OCI-LY3 (cell line): ENCODE results near the gene TLN1.

ENCODE experiments used
- H2AFZ ChIP-seq: fragments of 200-600, 300-600 bp; shearing (Covaris generic); 2 replicates; pipeline ENCODE4 v1.6.0; 2014; ENCODE audit warnings: antibody characterized with exemption, low read depth, low read length
- H3K27ac ChIP-seq: fragments of 200-600, 300-600 bp; sonication (generic); 2 replicates; pipeline ENCODE4 v1.5.1; 2014; ENCODE audit warnings: mild to moderate bottlenecking, low read length, moderate library complexity, mixed read lengths
- H3K27me3 ChIP-seq: fragments of 200-600, 300-600 bp; sonication (generic); 2 replicates; pipeline ENCODE4 v1.6.1; 2014; ENCODE audit warnings: low read depth, low read length, mixed read lengths
- H3K36me3 ChIP-seq: fragments of 200-600, 300-600 bp; sonication (generic); replicated peaks from 2 replicates; pipeline ENCODE3; 2014; ENCODE audit warnings: low read depth, low read length, mixed read lengths
- H3K4me1 ChIP-seq: fragments of 300-600, 200-600 bp; sonication (generic); 2 replicates; pipeline ENCODE4 v1.6.1; 2014; ENCODE audit warnings: low read length, mixed read lengths
- H3K4me2 ChIP-seq: fragments of 200-600, 300-600 bp; sonication (generic); 2 replicates; pipeline ENCODE4 v1.6.1; 2014; ENCODE audit warnings: low read length, mixed read lengths
- H3K4me3 ChIP-seq: fragments of 300-600, 200-600 bp; sonication (generic); 2 replicates; pipeline ENCODE4 v1.5.1; 2014; ENCODE audit warnings: antibody characterized with exemption, mild to moderate bottlenecking, low read length, moderate library complexity
- H3K79me2 ChIP-seq: fragments of 300-600, 200-600 bp; shearing (Covaris generic); 2 replicates; pipeline ENCODE4 v1.6.1; 2014; ENCODE audit warnings: mild to moderate bottlenecking, low read length, mixed read lengths
- H3K9ac ChIP-seq: fragments of 300-600, 200-600 bp; shearing (Covaris generic); 2 replicates; pipeline ENCODE4 v1.6.0; 2014; ENCODE audit warnings: mild to moderate bottlenecking, low read length, moderate library complexity
- H3K9me3 ChIP-seq: fragments of 200-600, 300-600 bp; shearing (Covaris generic); 2 replicates; pipeline ENCODE4 v1.6.1; 2014; ENCODE audit warnings: low read length, mixed read lengths; ENCODE audit not compliant: insufficient read depth
- H4K20me1 ChIP-seq: fragments of 200-600, 300-600 bp; sonication (generic); 2 replicates; pipeline ENCODE4 v1.6.1; 2016; ENCODE audit warnings: low read length, mixed read lengths; ENCODE audit not compliant: insufficient read depth
- EZH2phosphoT487 ChIP-seq: fragments of 200-600 bp; shearing (Covaris generic); IDR thresholded peaks from 2 replicates; pipeline ENCODE4 v1.6.1; 2018; ENCODE audit warnings: antibody characterized with exemption, mixed run types, low read depth
- TF ChIP-seq, protein P1 (sequence below): fragments of 200-600, 300-600 bp; sonication (generic); IDR thresholded peaks from 2 replicates; pipeline ENCODE4 v1.5.1; 2014; ENCODE audit warnings: antibody characterized with exemption, low read length, low read depth

TLN1 gene

DNA sequence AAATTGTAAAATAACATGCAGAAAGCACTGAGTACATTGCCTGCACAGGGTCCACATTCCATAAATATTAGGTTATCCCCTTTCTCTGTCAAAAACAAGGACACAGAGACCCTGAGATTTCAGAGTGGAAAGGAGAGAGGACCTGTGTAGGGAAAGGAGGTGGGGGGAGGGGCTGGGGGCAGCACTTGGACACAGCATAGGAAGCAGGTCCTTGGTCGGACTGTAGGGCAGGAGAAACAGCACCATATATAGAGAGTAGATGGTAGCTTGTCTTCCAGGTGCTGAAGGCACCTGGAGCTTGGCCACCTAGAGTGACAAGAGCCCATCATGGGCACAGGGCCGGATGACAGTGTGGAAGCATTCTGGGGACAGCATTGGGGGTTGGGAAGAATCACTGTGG is 44.7 kb downstream of the TLN1 start:
- Histone ChIP-seq H3K36me3 (no peaks in the 10 kb centered on the region), H4K20me1 (no peaks in the 10 kb centered on the region), H3K9me3 (no peaks in the 10 kb centered on the region), H3K4me3 (no peak overlapping the region), H3K27ac (no peak overlapping the region), H3K27me3 (no peaks in the 10 kb centered on the region), H2AFZ (no peak overlapping the region), H3K4me2 (no peak overlapping the region), H3K9ac (no peak overlapping the region), H3K4me1 (peaks cover 8% of the 10 kb centered on the region; the same call in 1 of the 2 replicates), H3K79me2 (no peaks in the 10 kb centered on the region)
- TF ChIP-seq, protein P1, sequence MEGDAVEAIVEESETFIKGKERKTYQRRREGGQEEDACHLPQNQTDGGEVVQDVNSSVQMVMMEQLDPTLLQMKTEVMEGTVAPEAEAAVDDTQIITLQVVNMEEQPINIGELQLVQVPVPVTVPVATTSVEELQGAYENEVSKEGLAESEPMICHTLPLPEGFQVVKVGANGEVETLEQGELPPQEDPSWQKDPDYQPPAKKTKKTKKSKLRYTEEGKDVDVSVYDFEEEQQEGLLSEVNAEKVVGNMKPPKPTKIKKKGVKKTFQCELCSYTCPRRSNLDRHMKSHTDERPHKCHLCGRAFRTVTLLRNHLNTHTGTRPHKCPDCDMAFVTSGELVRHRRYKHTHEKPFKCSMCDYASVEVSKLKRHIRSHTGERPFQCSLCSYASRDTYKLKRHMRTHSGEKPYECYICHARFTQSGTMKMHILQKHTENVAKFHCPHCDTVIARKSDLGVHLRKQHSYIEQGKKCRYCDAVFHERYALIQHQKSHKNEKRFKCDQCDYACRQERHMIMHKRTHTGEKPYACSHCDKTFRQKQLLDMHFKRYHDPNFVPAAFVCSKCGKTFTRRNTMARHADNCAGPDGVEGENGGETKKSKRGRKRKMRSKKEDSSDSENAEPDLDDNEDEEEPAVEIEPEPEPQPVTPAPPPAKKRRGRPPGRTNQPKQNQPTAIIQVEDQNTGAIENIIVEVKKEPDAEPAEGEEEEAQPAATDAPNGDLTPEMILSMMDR = no peak
- TF ChIP-seq EZH2phosphoT487 = no peak

GRCh38 chr9:35686222-35687203 is 45.5 kb downstream of the TLN1 start:
- no peak overlapping the region for H3K9ac ChIP-seq
- H3K27me3 ChIP-seq = no peaks in the 10 kb centered on the region
- no peak overlapping the region for H2AFZ ChIP-seq
- H3K27ac ChIP-seq = no peak overlapping the region
- H3K79me2 ChIP-seq = no peaks in the 10 kb centered on the region
- H3K4me3 ChIP-seq = no peak overlapping the region
- no peaks in the 10 kb centered on the region for H3K9me3 ChIP-seq
- peaks cover 8% of the 10 kb centered on the region; the same call in 1 of the 2 replicates for H3K4me1 ChIP-seq
- TF ChIP-seq EZH2phosphoT487 = no peak
- TF ChIP-seq, protein P1 = no peak
- no peaks in the 10 kb centered on the region for H4K20me1 ChIP-seq
- H3K4me2 ChIP-seq = no peak overlapping the region
- no peaks in the 10 kb centered on the region for H3K36me3 ChIP-seq

DNA sequence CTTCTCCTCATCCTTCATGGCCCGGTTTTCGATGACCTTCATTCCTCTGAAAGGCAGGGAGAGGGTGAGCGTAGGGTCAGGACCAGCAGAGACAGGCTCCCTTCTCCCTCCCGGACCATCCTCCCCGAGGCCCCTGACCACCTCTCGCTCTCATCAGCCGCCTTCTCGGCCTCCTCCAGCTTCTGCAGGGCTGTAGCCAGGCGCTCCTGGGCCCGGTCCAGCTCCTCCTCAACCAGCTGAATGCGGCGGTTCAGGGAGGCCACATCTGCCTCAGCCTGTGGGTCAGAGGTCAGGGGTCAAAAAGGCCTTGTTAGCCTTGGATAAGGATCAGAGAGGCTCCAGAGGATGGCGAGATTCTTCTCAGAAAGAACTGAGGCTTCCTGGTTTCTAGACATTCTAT is 46.5 kb downstream of the TLN1 start:
- H3K27ac ChIP-seq = no peak overlapping the region
- H3K27me3 ChIP-seq = no peaks in the 10 kb centered on the region
- H3K4me1 ChIP-seq = peaks cover 7% of the 10 kb centered on the region
- no peaks in the 10 kb centered on the region for H3K9me3 ChIP-seq
- no peaks in the 10 kb centered on the region for H3K79me2 ChIP-seq
- TF ChIP-seq, protein P1 = no peak
- no peak for TF ChIP-seq EZH2phosphoT487
- H3K4me3 ChIP-seq = no peak overlapping the region
- no peaks in the 10 kb centered on the region for H3K36me3 ChIP-seq
- H2AFZ ChIP-seq = no peak overlapping the region
- no peak overlapping the region for H3K4me2 ChIP-seq
- no peaks in the 10 kb centered on the region for H4K20me1 ChIP-seq
- no peak overlapping the region for H3K9ac ChIP-seq

DNA sequence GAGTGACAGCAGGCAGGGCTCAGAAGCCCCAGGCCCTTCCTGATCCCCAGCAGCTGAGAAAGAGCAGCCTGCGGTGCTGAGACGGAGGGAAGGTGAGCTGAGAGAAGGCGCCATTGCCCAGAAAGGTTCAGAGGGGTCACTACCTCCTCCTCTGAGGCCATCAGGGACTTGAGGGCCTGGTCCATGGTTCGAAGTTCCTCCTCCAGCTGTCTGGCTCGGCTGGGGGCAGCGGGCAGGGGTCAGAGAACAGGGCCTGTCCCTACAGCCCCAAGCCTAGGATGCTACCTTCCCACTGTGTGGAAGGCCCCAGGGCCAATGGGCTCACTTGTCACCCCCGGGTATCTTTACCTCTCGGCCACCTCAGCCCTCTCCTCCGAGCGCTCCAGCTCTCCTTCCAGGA is 47.1 kb downstream of the TLN1 start:
- TF ChIP-seq EZH2phosphoT487 = no peak
- TF ChIP-seq, protein P1 = no peak
- Histone ChIP-seq H3K27ac (no peak overlapping the region), H3K27me3 (no peaks in the 10 kb centered on the region), H4K20me1 (no peaks in the 10 kb centered on the region), H3K4me2 (no peak overlapping the region), H3K36me3 (no peaks in the 10 kb centered on the region), H3K9ac (no peak overlapping the region), H3K79me2 (no peaks in the 10 kb centered on the region), H3K4me3 (no peak overlapping the region), H3K9me3 (no peaks in the 10 kb centered on the region), H3K4me1 (peaks cover 13% of the 10 kb centered on the region), H2AFZ (no peak overlapping the region)
